Heart left ventricle (tissue), 13 donors: ENCODE data around the gene IRX5.

Experiments
- CTCF ChIP-seq, 12 donors: fragments of 200-600 bp; sonication (generic) in 4 of 12; IDR thresholded peaks; one replicate each; pipeline versions ENCODE4 v1.5.0 to v1.8.0; 2018 to 2022; ENCODE audit warnings: antibody characterized with exemption in 12 of 12, mild to moderate bottlenecking in 5 of 12
- POLR2A ChIP-seq, 2 donors: fragments of 450-650 bp; IDR thresholded peaks; one replicate each; pipeline ENCODE4 v1.6.1; 2017; ENCODE audit warnings: antibody characterized with exemption in 2 of 2, mild to moderate bottlenecking in 2 of 2, moderate library complexity in 2 of 2
- donor health status: ischemic (EF 13 %, LVEDD 7.1; RV severe dilation, severe dysfunction).
- donor health status: DM: no; HTN: yes; CAD: no.
- donor health status: DM: no; HTN: no; CAD: no.
- donor health status: ischemic (EF 25% LVEDD 6.9; RV normal size, moderate dysfunction).
- donor health status: ischemic (EF 25% LVEDD 5.7; RV mildly dilated, moderate dysfunction).
- donor health status: ischemic (EF 35%, LVEDD 5.7; RV mildly dilated, moderate dysfunction).
- donor health status: nonischemic (EF 11% LVEDD 7.7; RV severe dilation, severe dysfunction).
- donor health status: DM: yes; HTN: yes; CAD: no.
- donor health status: PGD.
- donor health status: ischemic (EF 29% LVEDD 5.4; RV normal size, mild dysfunction).
- donor health status: nonischemic (EF 23%, LVEDD 6.1; RV moderate dilation, normal function).

GRCh38 chr16:54968011-54968410 is 37.3 kb downstream of the IRX5 start:
- no peak for TF ChIP-seq CTCF (IDR thresholded peaks at IDR 0.05)
- TF ChIP-seq POLR2A (IDR thresholded peaks at IDR 0.05), result no peak
